Aorta (tissue), 5 donors: ENCODE data around the gene ATP5ME. TPM values are rescaled to one million over a fixed set of nuclear protein-coding genes. Genes with fewer than 3 reads are reported as not detected.

ENCODE experiments used
- ATAC-seq: fragments of 200-7000 bp; cut with Tn5 transposase; one replicate; pipeline ENCODE4 v1.9.1; 2022; ENCODE audit warnings: moderate library complexity; ENCODE audit not compliant: low FRiP score
- DNase-seq, 2 donors: peaks; one replicate each; pipeline ENCODE4 v3.0.0-alpha.2; 2020
- H3K27ac ChIP-seq, 2 donors: one replicate each; pipeline ENCODE4 v1.5.1; 2013; ENCODE audit warnings: low read length in 2 of 2, mild to moderate bottlenecking in 2 of 2, moderate library complexity in 2 of 2, control low read depth in 1 of 2, inconsistent platforms in 1 of 2, low read depth in 1 of 2
- H3K27me3 ChIP-seq, 2 donors: one replicate each; pipeline ENCODE4 v1.6.1; 2013; ENCODE audit warnings: control low read depth in 1 of 2, low read length in 1 of 2, mild to moderate bottlenecking in 1 of 2, moderate library complexity in 1 of 2; ENCODE audit not compliant: insufficient read depth in 2 of 2, control insufficient read depth in 1 of 2
- H3K36me3 ChIP-seq, 2 donors: one replicate each; pipeline ENCODE4 v1.6.1; 2013; ENCODE audit warnings: control low read depth in 1 of 2, low read length in 1 of 2, mild to moderate bottlenecking in 1 of 2; ENCODE audit not compliant: insufficient read depth in 2 of 2, control insufficient read depth in 1 of 2
- H3K4me1 ChIP-seq, 2 donors: one replicate each; pipeline ENCODE4 v1.6.1; 2013; ENCODE audit warnings: low read length in 2 of 2, control low read depth in 1 of 2, mild to moderate bottlenecking in 1 of 2, moderate library complexity in 1 of 2; ENCODE audit not compliant: insufficient read depth in 2 of 2, control insufficient read depth in 1 of 2
- H3K4me3 ChIP-seq, 2 donors: one replicate each; pipeline ENCODE4 v1.5.1; 2013; ENCODE audit warnings: low read length in 2 of 2, control low read depth in 1 of 2, mild to moderate bottlenecking in 1 of 2
- H3K9me3 ChIP-seq: one replicate; pipeline ENCODE4 v1.6.1; 2013; ENCODE audit warnings: mild to moderate bottlenecking, low read length; ENCODE audit not compliant: control insufficient read depth
- WGBS, 2 donors: extraction: QIAGEN DNeasy Blood & Tissue Kit; methylation state at CpG; one replicate each; pipeline ENCODE4 v1.1.7; 2013; 5-methylcytosine and 5-hydroxymethylcytosine counted together
- intact Hi-C, 2 donors: fragments of 100-400 bp; cut with DNase I; formaldehyde crosslinking; loops; one replicate each; pipeline versions ENCODE4 v1.14.2 to v1.15.0; 2022
- polyA plus RNA-seq, 2 donors: library from polyadenylated mRNA; stranded (reverse); fragments of 200-250 nt; gene quantifications; one replicate each; pipeline ENCODE4 v1.2.3, GENCODE V29; 2013
- total RNA-seq, 2 donors: library from RNA; stranded (reverse); fragmentation: NEBNext Ultra II Directional; extraction: Animal tissue kit (Norgen Biotek cat#: 25700); gene quantifications; one replicate each; pipeline ENCODE4 v1.2.1, GENCODE V29; 2021
- donor health status: healthy with polysubstance abuse.
- donor health status: Bipolar disorder and iron deficiency.
- donor health status: DM: no; HTN: no; CAD: no.
- donor health status: DM: no; HTN: no; CAD: no.
- donor health status: DM: yes; HTN: yes; CAD: no.

Gene ATP5ME
- total and polyA plus RNA-seq, 4 donors: 152 to 599 (median 327) TPM

- ATAC-seq (no peak), DNase-seq (peak; percentile 24 to 48)
- Histone ChIP-seq H3K4me3 (no peak overlapping the region), H3K9me3 (peaks cover 3% of the 10 kb centered on the region), H3K4me1 (no peaks in the 10 kb centered on the region), H3K27ac (no peak overlapping the region), H3K36me3 (no peaks in the 10 kb centered on the region), H3K27me3 (no peaks in the 10 kb centered on the region)
- intact Hi-C loops: no loop called here
- WGBS, 2 donors: 90% methylated on average over 16 of the region's 16 CpGs
These were observed 41.8 kb downstream of the ATP5ME start for GRCh38 chr4:632196-632790.

GRCh38 chr4:630656-631055 is 43.4 kb downstream of the ATP5ME start:
- 51 to 59% methylated on average over 9 of the region's 9 CpGs for WGBS, 2 donors
- Histone ChIP-seq H3K27ac (no peak overlapping the region), H3K27me3 (no peaks in the 10 kb centered on the region), H3K4me3 (no peak overlapping the region), H3K4me1 (no peaks in the 10 kb centered on the region), H3K9me3 (peaks cover 3% of the 10 kb centered on the region), H3K36me3 (no peaks in the 10 kb centered on the region)
- DNase-seq (peak; percentile 23 to 33), ATAC-seq (no peak)
- intact Hi-C loops: no loop called here

GRCh38 chr4:629915-630641 is 44.0 kb downstream of the ATP5ME start:
- Histone ChIP-seq H3K27ac (no peak overlapping the region), H3K4me1 (no peaks in the 10 kb centered on the region), H3K36me3 (no peaks in the 10 kb centered on the region), H3K27me3 (no peaks in the 10 kb centered on the region), H3K9me3 (peaks cover 3% of the 10 kb centered on the region), H3K4me3 (no peak overlapping the region)
- ATAC-seq (no peak), DNase-seq (peak; percentile 20 to 60)
- WGBS, 2 donors: 43 to 44% methylated on average over 20 of the region's 20 CpGs
- intact Hi-C loops: no loop called here

- Histone ChIP-seq H3K27ac (no peak overlapping the region), H3K27me3 (no peaks in the 10 kb centered on the region), H3K4me3 (no peak overlapping the region), H3K4me1 (no peaks in the 10 kb centered on the region), H3K36me3 (no peaks in the 10 kb centered on the region), H3K9me3 (peaks cover 3% of the 10 kb centered on the region)
- DNase-seq (peak in 1 of 2 donors; percentile 51), ATAC-seq (no peak)
- intact Hi-C loops: no loop called here
- WGBS, 2 donors: 72 to 74% methylated on average over 9 of the region's 9 CpGs
These were observed 44.5 kb downstream of the ATP5ME start for GRCh38 chr4:629636-629914.

GRCh38 chr4:628821-629635 is 45.0 kb downstream of the ATP5ME start:
- 84 to 86% methylated on average over 26 to 27 of the region's 27 CpGs for WGBS, 2 donors
- H3K4me3 ChIP-seq: no peak overlapping the region
- no peaks in the 10 kb centered on the region for H3K36me3 ChIP-seq
- DNase-seq: peak; percentile 30 to 55
- H3K27ac ChIP-seq: no peak overlapping the region
- no peak for ATAC-seq
- H3K9me3 ChIP-seq: peaks cover 3% of the 10 kb centered on the region
- H3K4me1 ChIP-seq: no peaks in the 10 kb centered on the region
- no peaks in the 10 kb centered on the region for H3K27me3 ChIP-seq
- intact Hi-C loops: no loop called here

GRCh38 chr4:628311-628741 is 45.8 kb downstream of the ATP5ME start:
- DNase-seq: peak in 1 of 2 donors; percentile 70
- H3K27ac ChIP-seq: no peak overlapping the region
- H3K27me3 ChIP-seq: no peaks in the 10 kb centered on the region
- no peak for ATAC-seq
- 89 to 91% methylated on average over 17 of the region's 17 CpGs for WGBS, 2 donors
- no peak overlapping the region for H3K4me3 ChIP-seq
- no peaks in the 10 kb centered on the region for H3K36me3 ChIP-seq
- peaks cover 3% of the 10 kb centered on the region for H3K9me3 ChIP-seq
- H3K4me1 ChIP-seq: no peaks in the 10 kb centered on the region
- intact Hi-C loops: no loop called here

- whole genome bisulfite sequencing, 2 donors: 79 to 80% methylated on average over 13 to 14 of the region's 15 CpGs
- H3K4me1 ChIP-seq: no peaks in the 10 kb centered on the region
- H3K27me3 ChIP-seq: no peaks in the 10 kb centered on the region
- no peaks in the 10 kb centered on the region for H3K36me3 ChIP-seq
- H3K4me3 ChIP-seq: no peak overlapping the region
- H3K27ac ChIP-seq: no peak overlapping the region
- DNase-seq (peak; percentile 20 to 57), ATAC-seq (no peak)
- intact Hi-C loops: no loop called here
- peaks cover 3% of the 10 kb centered on the region for H3K9me3 ChIP-seq
These were observed 46.5 kb downstream of the ATP5ME start for GRCh38 chr4:627347-628125.

GRCh38 chr4:626201-627091 is 47.6 kb downstream of the ATP5ME start:
- no peaks in the 10 kb centered on the region for H3K36me3 ChIP-seq
- no peak overlapping the region for H3K27ac ChIP-seq
- WGBS, 2 donors: 74 to 77% methylated on average over 19 to 20 of the region's 20 CpGs
- no peaks in the 10 kb centered on the region for H3K27me3 ChIP-seq
- ATAC-seq: no peak
- no peaks in the 10 kb centered on the region for H3K9me3 ChIP-seq
- H3K4me1 ChIP-seq: no peaks in the 10 kb centered on the region
- DNase-seq: peak; percentile 29 to 64
- intact Hi-C loops: no loop called here
- H3K4me3 ChIP-seq: no peak overlapping the region
